PC-3 (cell line): ENCODE measurements around the gene TSPO.

Experiments used
- EZH2 ChIP-seq: fragments of 300-600 bp; sonication (generic); IDR thresholded peaks from one replicate; pipeline ENCODE4 v1.6.1; 2017; ENCODE audit warnings: antibody characterized with exemption, mild to moderate bottlenecking, low read length; ENCODE audit not compliant: unreplicated experiment
- EZH2phosphoT487 ChIP-seq: fragments of 300-600 bp; sonication (generic); IDR thresholded peaks from 2 replicates; pipeline ENCODE4 v1.6.1; 2018; ENCODE audit warnings: mild to moderate bottlenecking, antibody characterized with exemption, low read length, borderline replicate concordance
- TF ChIP-seq, protein P1 (sequence below): fragments of 300-600 bp; sonication (generic); conservative IDR thresholded peaks from 2 replicates; pipeline ENCODE4 v1.5.1; 2017; ENCODE audit warnings: antibody characterized with exemption, low read depth, mild to moderate bottlenecking, low read length

DNA sequence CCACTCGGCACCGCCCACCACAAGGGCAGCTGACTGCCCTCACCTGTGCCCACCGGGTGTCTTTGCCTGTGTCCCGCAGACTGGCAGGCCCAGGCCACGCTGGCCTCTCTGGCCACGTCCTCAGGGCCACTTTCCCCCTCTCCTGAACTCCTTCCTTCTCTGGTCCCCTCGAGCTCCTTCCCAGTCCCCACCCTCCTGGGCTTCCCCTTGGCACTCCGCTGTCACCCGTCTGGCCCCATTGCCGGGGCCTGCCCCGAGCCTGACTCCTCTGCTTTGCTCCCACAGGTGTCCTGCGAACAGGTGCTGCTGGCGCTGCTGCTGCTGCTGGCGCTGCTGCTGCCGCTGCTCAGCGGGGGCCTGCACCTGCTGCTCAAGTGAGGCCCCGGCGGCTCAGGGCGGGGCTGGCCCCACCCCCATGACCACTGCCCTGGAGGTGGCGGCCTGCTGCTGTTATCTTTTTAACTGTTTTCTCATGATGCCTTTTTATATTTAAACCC, 22.4 kb upstream of the TSPO start:
- TF ChIP-seq, protein P1, sequence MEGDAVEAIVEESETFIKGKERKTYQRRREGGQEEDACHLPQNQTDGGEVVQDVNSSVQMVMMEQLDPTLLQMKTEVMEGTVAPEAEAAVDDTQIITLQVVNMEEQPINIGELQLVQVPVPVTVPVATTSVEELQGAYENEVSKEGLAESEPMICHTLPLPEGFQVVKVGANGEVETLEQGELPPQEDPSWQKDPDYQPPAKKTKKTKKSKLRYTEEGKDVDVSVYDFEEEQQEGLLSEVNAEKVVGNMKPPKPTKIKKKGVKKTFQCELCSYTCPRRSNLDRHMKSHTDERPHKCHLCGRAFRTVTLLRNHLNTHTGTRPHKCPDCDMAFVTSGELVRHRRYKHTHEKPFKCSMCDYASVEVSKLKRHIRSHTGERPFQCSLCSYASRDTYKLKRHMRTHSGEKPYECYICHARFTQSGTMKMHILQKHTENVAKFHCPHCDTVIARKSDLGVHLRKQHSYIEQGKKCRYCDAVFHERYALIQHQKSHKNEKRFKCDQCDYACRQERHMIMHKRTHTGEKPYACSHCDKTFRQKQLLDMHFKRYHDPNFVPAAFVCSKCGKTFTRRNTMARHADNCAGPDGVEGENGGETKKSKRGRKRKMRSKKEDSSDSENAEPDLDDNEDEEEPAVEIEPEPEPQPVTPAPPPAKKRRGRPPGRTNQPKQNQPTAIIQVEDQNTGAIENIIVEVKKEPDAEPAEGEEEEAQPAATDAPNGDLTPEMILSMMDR = no peak
- no peak for TF ChIP-seq EZH2phosphoT487
- TF ChIP-seq EZH2 = no peak
